ENCODE measurements around the gene SSBP3.

- TF ChIP-seq CTCF (IDR thresholded peaks at IDR 0.05; ENCODE audit: borderline replicate concordance, extremely low read depth, low read length, poor library complexity, severe bottlenecking) (no peak), EZH2 (IDR thresholded peaks at IDR 0.05; ENCODE audit: borderline replicate concordance, low read depth, low read length, severe bottlenecking) (no peak)
Measured at GRCh38 chr1:54355931-54356679, 50.1 kb downstream of the SSBP3 start.

All from DND-41 (cell line).